ENCODE measurements around the gene TAL2. TPM values are rescaled to one million over a fixed set of nuclear protein-coding genes. Genes with fewer than 3 reads are reported as not detected.

The TAL2 gene
- total RNA-seq, 2 donors from 2014 or later: not detected

DNA sequence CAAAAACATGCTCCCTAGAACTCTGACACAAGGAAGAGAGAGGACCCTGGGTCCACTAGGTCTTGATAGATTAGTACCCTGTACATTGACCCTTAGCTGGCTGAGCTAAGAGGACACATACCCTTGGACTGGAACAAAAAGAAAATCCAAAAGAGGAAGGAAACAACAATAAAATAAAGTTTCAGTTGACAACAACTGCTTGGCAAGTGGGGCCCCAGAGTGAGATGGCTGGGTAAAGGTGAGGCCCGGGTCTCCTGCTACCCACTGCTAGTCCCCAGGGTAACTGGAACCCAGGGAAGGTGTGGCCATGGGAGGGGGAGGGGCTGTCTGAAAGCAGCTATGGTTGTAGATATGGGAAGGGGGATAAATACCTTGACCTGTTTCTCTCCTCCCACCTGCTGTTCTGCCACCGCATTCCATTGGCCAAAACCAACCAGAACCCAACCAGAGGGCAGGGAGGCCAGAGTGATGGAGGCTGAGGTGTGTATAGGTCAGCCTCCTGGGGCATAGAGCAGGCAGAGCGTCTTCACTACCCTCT lies 11.7 kb downstream of the TAL2 start:
- H3K27me3 ChIP-seq: no peaks in the 10 kb centered on the region
- H3K4me3 ChIP-seq: no peak overlapping the region
- TF ChIP-seq, protein P1, sequence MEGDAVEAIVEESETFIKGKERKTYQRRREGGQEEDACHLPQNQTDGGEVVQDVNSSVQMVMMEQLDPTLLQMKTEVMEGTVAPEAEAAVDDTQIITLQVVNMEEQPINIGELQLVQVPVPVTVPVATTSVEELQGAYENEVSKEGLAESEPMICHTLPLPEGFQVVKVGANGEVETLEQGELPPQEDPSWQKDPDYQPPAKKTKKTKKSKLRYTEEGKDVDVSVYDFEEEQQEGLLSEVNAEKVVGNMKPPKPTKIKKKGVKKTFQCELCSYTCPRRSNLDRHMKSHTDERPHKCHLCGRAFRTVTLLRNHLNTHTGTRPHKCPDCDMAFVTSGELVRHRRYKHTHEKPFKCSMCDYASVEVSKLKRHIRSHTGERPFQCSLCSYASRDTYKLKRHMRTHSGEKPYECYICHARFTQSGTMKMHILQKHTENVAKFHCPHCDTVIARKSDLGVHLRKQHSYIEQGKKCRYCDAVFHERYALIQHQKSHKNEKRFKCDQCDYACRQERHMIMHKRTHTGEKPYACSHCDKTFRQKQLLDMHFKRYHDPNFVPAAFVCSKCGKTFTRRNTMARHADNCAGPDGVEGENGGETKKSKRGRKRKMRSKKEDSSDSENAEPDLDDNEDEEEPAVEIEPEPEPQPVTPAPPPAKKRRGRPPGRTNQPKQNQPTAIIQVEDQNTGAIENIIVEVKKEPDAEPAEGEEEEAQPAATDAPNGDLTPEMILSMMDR (IDR thresholded peaks at IDR 0.05): no peak
- H3K4me1 ChIP-seq: no peaks in the 10 kb centered on the region
- H3K9ac ChIP-seq (ENCODE audit: low read depth in 2 of 2, low read length in 2 of 2): no peak overlapping the region
- no peaks in the 10 kb centered on the region for H3K36me3 ChIP-seq
- no peaks in the 10 kb centered on the region for H3K9me3 ChIP-seq
- H3K27ac ChIP-seq: no peak overlapping the region
- intact Hi-C loops (cut with DNase I): no loop called here
- no peak for DNase-seq

DNA sequence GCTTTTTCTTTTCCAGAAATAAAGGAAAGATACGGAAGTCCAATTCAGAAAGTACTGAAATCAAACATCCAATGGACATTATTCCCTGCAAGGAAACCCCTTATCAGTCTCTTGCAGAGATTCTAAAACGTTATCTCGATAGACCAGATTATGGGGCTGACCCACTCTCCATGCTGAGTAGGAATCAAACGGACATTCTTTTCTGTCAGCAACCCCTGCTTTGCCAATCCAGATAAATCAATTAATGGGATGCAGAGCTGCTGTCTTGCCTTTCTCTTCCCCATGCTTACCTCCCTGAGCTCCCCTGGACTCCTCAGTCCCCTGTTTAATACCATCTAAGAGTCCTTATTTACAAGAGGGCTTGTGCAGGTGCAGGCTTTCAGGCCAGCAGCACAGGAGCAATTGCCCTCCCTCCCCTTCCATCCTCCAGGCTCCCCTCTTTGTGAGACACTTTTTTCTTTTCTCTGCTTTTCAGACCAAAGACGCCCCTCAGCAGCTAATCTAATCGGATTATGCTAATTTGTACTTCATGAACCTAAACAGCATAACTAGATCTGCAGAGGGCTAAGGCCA lies 14.2 kb downstream of the TAL2 start:
- no peaks in the 10 kb centered on the region for H3K4me1 ChIP-seq
- no peak overlapping the region for H3K4me3 ChIP-seq
- intact Hi-C loops (cut with DNase I): no loop called here
- no peaks in the 10 kb centered on the region for H3K27me3 ChIP-seq
- no peak overlapping the region for H3K27ac ChIP-seq
- H3K36me3 ChIP-seq: no peaks in the 10 kb centered on the region
- DNase-seq: no peak
- TF ChIP-seq, protein P1 (IDR thresholded peaks at IDR 0.05): no peak
- H3K9ac ChIP-seq (ENCODE audit: low read depth in 2 of 2, low read length in 2 of 2): no peak overlapping the region
- no peaks in the 10 kb centered on the region for H3K9me3 ChIP-seq

- Histone ChIP-seq H3K4me1 (no peaks in the 10 kb centered on the region), H3K27me3 (no peaks in the 10 kb centered on the region), H3K27ac (no peak overlapping the region), H3K4me3 (no peak overlapping the region), H3K9ac (ENCODE audit: low read depth in 2 of 2, low read length in 2 of 2) (no peak overlapping the region), H3K36me3 (no peaks in the 10 kb centered on the region), H3K9me3 (no peaks in the 10 kb centered on the region)
- DNase-seq: no peak
- TF ChIP-seq, protein P1 (IDR thresholded peaks at IDR 0.05): no peak
- intact Hi-C loops (cut with DNase I): no loop called here
Observed at GRCh38 chr9:105678163-105678562, 15.9 kb downstream of the TAL2 start.

DNA sequence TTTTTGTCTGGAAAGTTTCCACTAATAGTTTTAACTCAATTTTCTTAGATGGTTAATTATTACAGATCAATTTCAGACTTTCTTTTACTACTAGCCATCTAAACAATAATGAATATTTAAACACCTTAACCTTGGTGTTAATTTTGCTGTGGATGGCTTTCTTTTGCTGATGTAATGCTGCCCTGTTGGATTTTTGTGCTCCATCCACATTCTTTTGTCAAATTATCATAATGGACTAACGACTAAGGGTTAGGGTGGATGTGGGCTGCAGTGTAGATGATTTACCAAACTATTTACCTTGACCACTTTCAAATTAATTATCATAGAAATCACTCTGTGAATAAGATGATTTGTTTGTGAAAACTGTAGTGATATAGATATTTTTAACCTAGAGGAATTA lies 16.5 kb downstream of the TAL2 start:
- Histone ChIP-seq H3K4me1 (no peaks in the 10 kb centered on the region), H3K9ac (ENCODE audit: low read depth in 2 of 2, low read length in 2 of 2) (no peak overlapping the region), H3K27ac (no peak overlapping the region), H3K27me3 (no peaks in the 10 kb centered on the region), H3K9me3 (no peaks in the 10 kb centered on the region), H3K4me3 (no peak overlapping the region), H3K36me3 (no peaks in the 10 kb centered on the region)
- intact Hi-C loops (cut with DNase I): no loop called here
- DNase-seq: no peak
- TF ChIP-seq, protein P1 (IDR thresholded peaks at IDR 0.05): no peak

DNA sequence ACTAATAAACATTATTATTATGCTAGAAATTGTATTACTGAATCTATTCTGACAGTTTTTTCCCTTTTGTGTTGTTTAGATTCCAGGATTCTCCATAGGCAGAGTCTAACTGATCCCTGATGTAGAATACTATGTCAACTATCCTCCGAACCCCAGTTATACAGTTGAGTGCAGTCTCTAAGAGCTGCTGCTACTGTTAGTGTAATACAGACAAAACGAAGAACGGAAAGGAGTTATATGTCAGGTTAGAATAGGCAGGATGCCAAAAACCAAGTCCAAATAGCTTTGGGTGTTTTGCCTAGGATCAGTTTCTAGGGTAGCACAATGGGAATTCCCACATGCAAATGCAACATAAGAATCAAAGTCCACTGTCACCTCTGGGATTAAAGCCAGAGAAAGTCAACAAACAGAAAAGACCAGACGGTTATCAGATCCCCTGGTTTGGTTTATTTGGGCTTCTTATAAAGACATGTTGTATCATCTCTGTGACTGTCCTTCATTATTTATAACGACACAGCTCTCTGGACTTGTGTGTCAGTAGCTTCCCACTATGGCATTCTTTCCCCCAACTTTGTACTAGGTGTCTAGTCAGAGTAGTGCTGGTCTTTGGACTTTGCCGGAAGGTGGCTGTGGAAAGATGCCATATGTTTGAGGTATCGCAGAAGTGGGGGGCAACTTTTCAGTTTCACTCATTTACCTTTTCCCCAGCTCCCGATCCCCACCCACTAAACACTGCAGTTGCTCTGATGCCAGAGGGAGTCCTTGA lies 17.2 kb downstream of the TAL2 start:
- Histone ChIP-seq H3K27me3 (no peaks in the 10 kb centered on the region), H3K4me1 (no peaks in the 10 kb centered on the region), H3K9ac (ENCODE audit: low read depth in 2 of 2, low read length in 2 of 2) (no peak overlapping the region), H3K4me3 (no peak overlapping the region), H3K36me3 (no peaks in the 10 kb centered on the region), H3K9me3 (no peaks in the 10 kb centered on the region), H3K27ac (no peak overlapping the region)
- intact Hi-C loops (cut with DNase I): no loop called here
- DNase-seq: peak; percentile 51
- TF ChIP-seq, protein P1 (IDR thresholded peaks at IDR 0.05): no peak
